Neural cell (in vitro differentiated cells): Measurements from ENCODE around the gene SP3.

Source experiments
- EP300 ChIP-seq: fragments of 450-650 bp; conservative IDR thresholded peaks from 2 replicates; pipeline ENCODE4 v1.6.1; 2014; ENCODE audit warnings: antibody characterized with exemption, mild to moderate bottlenecking, moderate library complexity; ENCODE audit not compliant: poor library complexity, severe bottlenecking
- EZH2 ChIP-seq: fragments of 200-600, 300-800 bp; shearing (Covaris generic), sonication (generic); IDR thresholded peaks from 2 replicates; pipeline ENCODE4 v1.6.1; 2014; ENCODE audit warnings: antibody characterized with exemption, low read length, borderline replicate concordance, mild to moderate bottlenecking; ENCODE audit not compliant: insufficient read depth, poor library complexity, severe bottlenecking
- MXI1 ChIP-seq: fragments of 450-650 bp; conservative IDR thresholded peaks from 2 replicates; pipeline ENCODE4 v1.6.1; 2014; ENCODE audit warnings: antibody characterized with exemption, mild to moderate bottlenecking; ENCODE audit not compliant: poor library complexity, severe bottlenecking
- POLR2AphosphoS5 ChIP-seq: IDR thresholded peaks from 2 replicates; pipeline ENCODE4 v1.6.1; 2012
- TF ChIP-seq, protein P1 (sequence below): fragments of 450-650 bp; IDR thresholded peaks from 2 replicates; pipeline ENCODE4 v1.5.1; 2014; ENCODE audit warnings: antibody characterized with exemption, mild to moderate bottlenecking, moderate library complexity; ENCODE audit not compliant: poor library complexity, severe bottlenecking
- TF ChIP-seq, protein P2 (sequence below): IDR thresholded peaks from 2 replicates; pipeline ENCODE4 v1.6.1; 2012; ENCODE audit warnings: borderline replicate concordance

DNA sequence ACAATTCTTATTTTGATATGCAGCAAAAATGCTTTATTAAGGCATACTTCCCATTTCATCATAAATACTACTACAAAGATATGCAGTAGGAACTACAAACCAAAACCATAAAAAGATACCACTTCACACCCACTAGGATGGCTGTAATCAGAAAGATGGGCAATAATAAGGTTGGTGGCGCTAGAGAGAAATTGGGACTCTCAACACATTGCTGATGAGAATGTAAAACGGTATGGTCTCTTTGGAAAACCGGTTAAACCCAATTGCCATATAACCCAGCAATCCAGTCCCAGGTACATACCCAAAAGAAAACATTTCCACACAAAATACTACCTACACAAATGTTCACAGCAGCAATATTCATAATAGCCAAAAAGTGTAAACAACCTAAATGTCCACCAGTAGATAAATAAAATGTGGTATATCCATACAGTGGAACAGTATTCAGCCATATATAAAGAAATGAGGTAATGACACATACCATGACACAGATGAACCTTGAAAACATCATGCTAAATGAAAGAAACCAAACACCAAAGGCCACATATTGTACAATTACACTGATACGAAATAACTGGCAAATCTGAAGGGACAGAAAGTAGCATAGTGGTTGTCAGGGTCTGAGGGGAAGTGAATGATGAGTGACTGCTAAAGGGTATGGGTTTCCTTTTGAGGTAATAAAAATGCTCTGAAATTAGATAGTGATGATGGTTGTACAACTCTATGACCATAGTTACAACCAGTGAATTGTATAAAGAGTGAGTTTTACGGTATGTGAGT lies 12.7 kb downstream of the SP3 start:
- TF ChIP-seq POLR2AphosphoS5 (no peak), EZH2 (no peak), EP300 (no peak), MXI1 (no peak)
- TF ChIP-seq, protein P1, sequence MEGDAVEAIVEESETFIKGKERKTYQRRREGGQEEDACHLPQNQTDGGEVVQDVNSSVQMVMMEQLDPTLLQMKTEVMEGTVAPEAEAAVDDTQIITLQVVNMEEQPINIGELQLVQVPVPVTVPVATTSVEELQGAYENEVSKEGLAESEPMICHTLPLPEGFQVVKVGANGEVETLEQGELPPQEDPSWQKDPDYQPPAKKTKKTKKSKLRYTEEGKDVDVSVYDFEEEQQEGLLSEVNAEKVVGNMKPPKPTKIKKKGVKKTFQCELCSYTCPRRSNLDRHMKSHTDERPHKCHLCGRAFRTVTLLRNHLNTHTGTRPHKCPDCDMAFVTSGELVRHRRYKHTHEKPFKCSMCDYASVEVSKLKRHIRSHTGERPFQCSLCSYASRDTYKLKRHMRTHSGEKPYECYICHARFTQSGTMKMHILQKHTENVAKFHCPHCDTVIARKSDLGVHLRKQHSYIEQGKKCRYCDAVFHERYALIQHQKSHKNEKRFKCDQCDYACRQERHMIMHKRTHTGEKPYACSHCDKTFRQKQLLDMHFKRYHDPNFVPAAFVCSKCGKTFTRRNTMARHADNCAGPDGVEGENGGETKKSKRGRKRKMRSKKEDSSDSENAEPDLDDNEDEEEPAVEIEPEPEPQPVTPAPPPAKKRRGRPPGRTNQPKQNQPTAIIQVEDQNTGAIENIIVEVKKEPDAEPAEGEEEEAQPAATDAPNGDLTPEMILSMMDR: no peak
- TF ChIP-seq, protein P2, sequence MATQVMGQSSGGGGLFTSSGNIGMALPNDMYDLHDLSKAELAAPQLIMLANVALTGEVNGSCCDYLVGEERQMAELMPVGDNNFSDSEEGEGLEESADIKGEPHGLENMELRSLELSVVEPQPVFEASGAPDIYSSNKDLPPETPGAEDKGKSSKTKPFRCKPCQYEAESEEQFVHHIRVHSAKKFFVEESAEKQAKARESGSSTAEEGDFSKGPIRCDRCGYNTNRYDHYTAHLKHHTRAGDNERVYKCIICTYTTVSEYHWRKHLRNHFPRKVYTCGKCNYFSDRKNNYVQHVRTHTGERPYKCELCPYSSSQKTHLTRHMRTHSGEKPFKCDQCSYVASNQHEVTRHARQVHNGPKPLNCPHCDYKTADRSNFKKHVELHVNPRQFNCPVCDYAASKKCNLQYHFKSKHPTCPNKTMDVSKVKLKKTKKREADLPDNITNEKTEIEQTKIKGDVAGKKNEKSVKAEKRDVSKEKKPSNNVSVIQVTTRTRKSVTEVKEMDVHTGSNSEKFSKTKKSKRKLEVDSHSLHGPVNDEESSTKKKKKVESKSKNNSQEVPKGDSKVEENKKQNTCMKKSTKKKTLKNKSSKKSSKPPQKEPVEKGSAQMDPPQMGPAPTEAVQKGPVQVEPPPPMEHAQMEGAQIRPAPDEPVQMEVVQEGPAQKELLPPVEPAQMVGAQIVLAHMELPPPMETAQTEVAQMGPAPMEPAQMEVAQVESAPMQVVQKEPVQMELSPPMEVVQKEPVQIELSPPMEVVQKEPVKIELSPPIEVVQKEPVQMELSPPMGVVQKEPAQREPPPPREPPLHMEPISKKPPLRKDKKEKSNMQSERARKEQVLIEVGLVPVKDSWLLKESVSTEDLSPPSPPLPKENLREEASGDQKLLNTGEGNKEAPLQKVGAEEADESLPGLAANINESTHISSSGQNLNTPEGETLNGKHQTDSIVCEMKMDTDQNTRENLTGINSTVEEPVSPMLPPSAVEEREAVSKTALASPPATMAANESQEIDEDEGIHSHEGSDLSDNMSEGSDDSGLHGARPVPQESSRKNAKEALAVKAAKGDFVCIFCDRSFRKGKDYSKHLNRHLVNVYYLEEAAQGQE: no peak
